HepG2 (cell line): ENCODE measurements around the gene PEX11B. TPM values are rescaled to one million over a fixed set of nuclear protein-coding genes. Genes with fewer than 3 reads are reported as not detected.

Experiments
- DMAP1 ChIP-seq: IDR thresholded peaks from 2 replicates; pipeline ENCODE4 v1.6.1; 2016
- LCORL ChIP-seq, 2 experiments: fragments of 450-650 bp in 1 of 2; sonication (generic) in 1 of 2; formaldehyde crosslinking in 1 of 2; IDR thresholded peaks; 2 replicates each; pipeline versions ENCODE4 v1.5.0 to v1.6.1; 2017 to 2020; ENCODE audit warnings: antibody characterized with exemption in 1 of 2, missing genetic modification reagents in 1 of 2
- MED1 ChIP-seq: sonication (generic); formaldehyde crosslinking; IDR thresholded peaks from 2 replicates; pipeline ENCODE4 v1.4.0; 2020; ENCODE audit warnings: missing genetic modification reagents
- PHF20 ChIP-seq: sonication (generic); formaldehyde crosslinking; IDR thresholded peaks from 2 replicates; pipeline ENCODE4 v1.5.0; 2020; ENCODE audit warnings: mild to moderate bottlenecking, missing genetic modification reagents
- RCOR2 ChIP-seq: IDR thresholded peaks from 2 replicates; pipeline ENCODE4 v1.6.1; 2016; ENCODE audit warnings: missing biosample characterization, missing genetic modification reagents
- SRSF1 ChIP-seq: fragments of 200-400 bp; formaldehyde crosslinking; optimal IDR thresholded peaks from 2 replicates; pipeline ENCODE3; 2017; ENCODE audit warnings: mild to moderate bottlenecking, low read depth, low read length, moderate library complexity
- TBL1XR1 ChIP-seq: fragments of 150-350 bp; IDR thresholded peaks from 2 replicates; pipeline ENCODE4 v1.6.1; 2014; ENCODE audit warnings: borderline replicate concordance, low read length; ENCODE audit not compliant: partially characterized antibody
- ZMYM4 ChIP-seq: sonication (generic); formaldehyde crosslinking; IDR thresholded peaks from 2 replicates; pipeline ENCODE4 v1.8.1; 2023; ENCODE audit warnings: mild to moderate bottlenecking, missing genetic modification reagents
- ZNF274 ChIP-seq: sonication (generic); formaldehyde crosslinking; IDR thresholded peaks from 2 replicates; pipeline ENCODE4 v1.5.1; 2020; ENCODE audit warnings: mild to moderate bottlenecking, missing genetic modification reagents
- ZNF441 ChIP-seq: sonication (generic); formaldehyde crosslinking; IDR thresholded peaks from 2 replicates; pipeline ENCODE4 v1.7.0; 2021; ENCODE audit warnings: missing genetic modification reagents, borderline replicate concordance
- ZNF747 ChIP-seq: sonication (generic); formaldehyde crosslinking; IDR thresholded peaks from 2 replicates; pipeline ENCODE4 v1.8.1; 2023; ENCODE audit warnings: missing genetic modification reagents, mild to moderate bottlenecking, borderline replicate concordance
- ZNF792 ChIP-seq: IDR thresholded peaks from 2 replicates; pipeline ENCODE4 v1.6.1; 2016
- polyA plus RNA-seq, 8 experiments: library from polyadenylated mRNA; depleted of rRNA in 3 of 8; stranded (reverse) in 7 of 8; unstranded in 1 of 8; fragments of >200 nt; fragmentation: Illumina TruSeq in 4 of 8; extraction: Trizol in 4 of 8; gene quantifications; 2 replicates each; pipeline versions ENCODE4 v1.2.1 to v1.2.3, GENCODE V29; 2011 to 2016; ENCODE audit warnings: low read depth in 4 of 8, missing spikeins in 1 of 8, mixed read lengths in 1 of 8; ENCODE audit not compliant: insufficient read depth in 1 of 8
- total RNA-seq, 5 experiments: library from RNA; depleted of rRNA; stranded (reverse); fragments of >200 nt; fragmentation: Illumina TruSeq; extraction: Trizol; gene quantifications; 2 replicates each; pipeline ENCODE4 v1.2.3, GENCODE V29; 2016; ENCODE audit warnings: low read depth in 1 of 5
- TF ChIP-seq, protein P1 (sequence below): sonication (generic); formaldehyde crosslinking; IDR thresholded peaks from 2 replicates; pipeline ENCODE4 v1.8.1; 2023; ENCODE audit warnings: mild to moderate bottlenecking, moderate library complexity, missing genetic modification reagents
- TF ChIP-seq, protein P2 (sequence below): sonication (generic); formaldehyde crosslinking; IDR thresholded peaks from 2 replicates; pipeline ENCODE4 v1.8.1; 2023; ENCODE audit warnings: mild to moderate bottlenecking, missing genetic modification reagents
- TF ChIP-seq, protein P3 (sequence below): sonication (generic); formaldehyde crosslinking; conservative IDR thresholded peaks from 2 replicates; pipeline ENCODE4 v1.8.0; 2022; ENCODE audit warnings: mild to moderate bottlenecking, moderate library complexity, missing genetic modification reagents
- TF ChIP-seq, protein P4 (sequence below): sonication (generic); formaldehyde crosslinking; IDR thresholded peaks from 2 replicates; pipeline ENCODE4 v1.4.0; 2020; ENCODE audit warnings: missing genetic modification reagents
- TF ChIP-seq, protein P5 (sequence below): IDR thresholded peaks from 2 replicates; pipeline ENCODE4 v1.6.1; 2016; ENCODE audit warnings: low read depth, control low read depth

Gene PEX11B
- total and polyA plus RNA-seq, 2 of the 13 experiments (the other 11 are each of a cell fraction or from before 2014, with no cell fraction given) = 21.6 to 48.4 TPM

DNA sequence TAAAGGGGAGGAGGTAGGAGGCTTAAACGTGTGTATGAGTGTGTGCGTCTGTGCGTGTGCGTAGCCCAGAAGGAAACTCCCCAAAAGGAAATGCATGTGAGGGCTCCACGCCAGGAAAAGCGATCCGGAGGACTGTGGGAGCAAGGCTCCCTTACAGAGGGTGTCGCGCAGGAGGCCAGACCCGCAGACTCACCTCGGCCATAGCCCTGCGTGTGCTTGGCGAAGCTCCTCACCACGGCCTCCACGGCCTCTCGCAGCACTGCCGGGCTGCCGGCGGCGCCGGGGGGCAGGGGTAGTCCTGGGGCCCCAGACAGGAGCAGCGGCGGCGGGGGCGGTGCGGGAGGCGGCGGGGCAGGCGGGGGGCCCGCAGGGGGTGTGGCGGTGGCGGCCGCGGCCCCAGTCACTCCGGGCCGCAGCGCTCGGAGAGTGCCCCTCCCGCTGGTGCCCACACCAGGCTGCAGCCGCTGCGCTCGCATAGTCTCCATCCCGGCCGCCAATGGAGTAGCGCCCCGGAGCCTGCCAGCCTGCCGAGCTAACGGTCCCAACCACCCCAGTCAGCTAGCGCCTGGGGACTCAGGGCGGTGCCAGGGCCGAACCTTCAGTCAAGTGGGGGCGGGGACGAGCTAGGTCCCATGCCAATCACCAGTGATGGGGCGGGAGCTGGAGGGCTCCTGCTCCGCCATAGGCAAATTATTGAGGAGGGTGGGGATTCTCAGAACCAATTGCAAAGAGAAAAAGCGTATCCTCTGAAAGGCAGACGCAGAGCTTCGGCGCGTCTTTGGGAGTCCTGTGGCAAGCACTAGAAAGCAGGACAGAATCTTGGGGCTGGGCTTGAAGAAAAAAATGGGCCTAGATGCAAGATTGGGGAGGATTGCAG, 39.2 kb upstream of the PEX11B start, which contains the start of gene LIX1L (continued):
- TF ChIP-seq PHF20 (CRISPR knock-in tag) (0 out of 2 replicates have a peak, but pooled peaks have one; percentile 23), DMAP1 (CRISPR knock-in tag) (peak; percentile 47; the same call in 1 of the 2 replicates), SRSF1 (peak; percentile 46), ZMYM4 (CRISPR knock-in tag) (peak; percentile 15; the same call in 1 of the 2 replicates), ZNF441 (CRISPR knock-in tag) (peak; percentile 24; the same call in 1 of the 2 replicates), ZNF274 (CRISPR knock-in tag) (no peak; the same call in 1 of the 2 replicates), ZNF747 (peak; percentile 53; the same call in 1 of the 2 replicates), RCOR2 (CRISPR knock-in tag) (no peak), TBL1XR1 (peak; percentile 31), ZNF792 (CRISPR knock-in tag) (peak; percentile 49; the same call in 1 of the 2 replicates), LCORL (IDR thresholded peaks at IDR 0.05) (no peak), LCORL (CRISPR knock-in tag; IDR thresholded peaks at IDR 0.05) (peak; percentile 60), MED1 (peak; percentile 40; the same call in 1 of the 2 replicates)
- TF ChIP-seq, protein P1, sequence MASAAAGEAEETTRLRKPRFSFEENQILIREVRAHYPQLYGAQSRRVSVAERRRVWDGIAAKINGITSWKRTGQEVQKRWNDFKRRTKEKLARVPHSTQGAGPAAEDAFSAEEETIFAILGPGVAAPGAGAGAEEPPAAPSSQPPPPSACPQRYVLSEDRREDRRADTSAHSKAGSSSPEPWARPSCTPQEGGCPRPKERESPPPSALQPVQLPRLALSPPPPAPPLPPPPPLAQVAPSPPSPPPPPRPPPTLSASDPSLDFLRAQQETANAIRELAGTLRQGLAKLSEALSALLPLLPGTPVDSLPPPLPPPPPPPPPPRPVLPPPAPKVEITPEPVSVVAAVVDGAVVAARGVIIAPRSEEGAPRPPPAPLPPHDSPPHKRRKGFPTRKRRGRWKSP (CRISPR knock-in tag) = peak; percentile 70; the same call in 1 of the 2 replicates
- TF ChIP-seq, protein P2, sequence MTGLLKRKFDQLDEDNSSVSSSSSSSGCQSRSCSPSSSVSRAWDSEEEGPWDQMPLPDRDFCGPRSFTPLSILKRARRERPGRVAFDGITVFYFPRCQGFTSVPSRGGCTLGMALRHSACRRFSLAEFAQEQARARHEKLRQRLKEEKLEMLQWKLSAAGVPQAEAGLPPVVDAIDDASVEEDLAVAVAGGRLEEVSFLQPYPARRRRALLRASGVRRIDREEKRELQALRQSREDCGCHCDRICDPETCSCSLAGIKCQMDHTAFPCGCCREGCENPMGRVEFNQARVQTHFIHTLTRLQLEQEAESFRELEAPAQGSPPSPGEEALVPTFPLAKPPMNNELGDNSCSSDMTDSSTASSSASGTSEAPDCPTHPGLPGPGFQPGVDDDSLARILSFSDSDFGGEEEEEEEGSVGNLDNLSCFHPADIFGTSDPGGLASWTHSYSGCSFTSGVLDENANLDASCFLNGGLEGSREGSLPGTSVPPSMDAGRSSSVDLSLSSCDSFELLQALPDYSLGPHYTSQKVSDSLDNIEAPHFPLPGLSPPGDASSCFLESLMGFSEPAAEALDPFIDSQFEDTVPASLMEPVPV (CRISPR knock-in tag) = peak; percentile 51; the same call in 1 of the 2 replicates
- TF ChIP-seq, protein P3, sequence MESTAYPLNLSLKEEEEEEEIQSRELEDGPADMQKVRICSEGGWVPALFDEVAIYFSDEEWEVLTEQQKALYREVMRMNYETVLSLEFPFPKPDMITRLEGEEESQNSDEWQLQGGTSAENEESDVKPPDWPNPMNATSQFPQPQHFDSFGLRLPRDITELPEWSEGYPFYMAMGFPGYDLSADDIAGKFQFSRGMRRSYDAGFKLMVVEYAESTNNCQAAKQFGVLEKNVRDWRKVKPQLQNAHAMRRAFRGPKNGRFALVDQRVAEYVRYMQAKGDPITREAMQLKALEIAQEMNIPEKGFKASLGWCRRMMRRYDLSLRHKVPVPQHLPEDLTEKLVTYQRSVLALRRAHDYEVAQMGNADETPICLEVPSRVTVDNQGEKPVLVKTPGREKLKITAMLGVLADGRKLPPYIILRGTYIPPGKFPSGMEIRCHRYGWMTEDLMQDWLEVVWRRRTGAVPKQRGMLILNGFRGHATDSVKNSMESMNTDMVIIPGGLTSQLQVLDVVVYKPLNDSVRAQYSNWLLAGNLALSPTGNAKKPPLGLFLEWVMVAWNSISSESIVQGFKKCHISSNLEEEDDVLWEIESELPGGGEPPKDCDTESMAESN (CRISPR knock-in tag) = peak; percentile 67; the same call in 1 of the 2 replicates
- TF ChIP-seq, protein P4, sequence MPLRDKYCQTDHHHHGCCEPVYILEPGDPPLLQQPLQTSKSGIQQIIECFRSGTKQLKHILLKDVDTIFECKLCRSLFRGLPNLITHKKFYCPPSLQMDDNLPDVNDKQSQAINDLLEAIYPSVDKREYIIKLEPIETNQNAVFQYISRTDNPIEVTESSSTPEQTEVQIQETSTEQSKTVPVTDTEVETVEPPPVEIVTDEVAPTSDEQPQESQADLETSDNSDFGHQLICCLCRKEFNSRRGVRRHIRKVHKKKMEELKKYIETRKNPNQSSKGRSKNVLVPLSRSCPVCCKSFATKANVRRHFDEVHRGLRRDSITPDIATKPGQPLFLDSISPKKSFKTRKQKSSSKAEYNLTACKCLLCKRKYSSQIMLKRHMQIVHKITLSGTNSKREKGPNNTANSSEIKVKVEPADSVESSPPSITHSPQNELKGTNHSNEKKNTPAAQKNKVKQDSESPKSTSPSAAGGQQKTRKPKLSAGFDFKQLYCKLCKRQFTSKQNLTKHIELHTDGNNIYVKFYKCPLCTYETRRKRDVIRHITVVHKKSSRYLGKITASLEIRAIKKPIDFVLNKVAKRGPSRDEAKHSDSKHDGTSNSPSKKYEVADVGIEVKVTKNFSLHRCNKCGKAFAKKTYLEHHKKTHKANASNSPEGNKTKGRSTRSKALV (CRISPR knock-in tag) = peak; percentile 69; the same call in 1 of the 2 replicates
- TF ChIP-seq, protein P5, sequence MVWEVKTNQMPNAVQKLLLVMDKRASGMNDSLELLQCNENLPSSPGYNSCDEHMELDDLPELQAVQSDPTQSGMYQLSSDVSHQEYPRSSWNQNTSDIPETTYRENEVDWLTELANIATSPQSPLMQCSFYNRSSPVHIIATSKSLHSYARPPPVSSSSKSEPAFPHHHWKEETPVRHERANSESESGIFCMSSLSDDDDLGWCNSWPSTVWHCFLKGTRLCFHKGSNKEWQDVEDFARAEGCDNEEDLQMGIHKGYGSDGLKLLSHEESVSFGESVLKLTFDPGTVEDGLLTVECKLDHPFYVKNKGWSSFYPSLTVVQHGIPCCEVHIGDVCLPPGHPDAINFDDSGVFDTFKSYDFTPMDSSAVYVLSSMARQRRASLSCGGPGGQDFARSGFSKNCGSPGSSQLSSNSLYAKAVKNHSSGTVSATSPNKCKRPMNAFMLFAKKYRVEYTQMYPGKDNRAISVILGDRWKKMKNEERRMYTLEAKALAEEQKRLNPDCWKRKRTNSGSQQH (CRISPR knock-in tag) = peak; percentile 76
